Upper lobe of left lung (tissue), 4 donors: ENCODE data around the gene ENTR1.

Experiments
- EP300 ChIP-seq, 4 donors: sonication (generic); formaldehyde crosslinking; IDR thresholded peaks; one replicate each; pipeline ENCODE4 v1.5.1; 2017; ENCODE audit warnings: antibody characterized with exemption in 4 of 4, control low read depth in 2 of 4
- POLR2A ChIP-seq, 4 donors: fragments of 450-650 bp; IDR thresholded peaks; one replicate each; pipeline ENCODE4 v1.5.1; 2016 to 2017; ENCODE audit warnings: antibody characterized with exemption in 4 of 4, mild to moderate bottlenecking in 2 of 4
- POLR2AphosphoS5 ChIP-seq, 2 donors: sonication (generic); formaldehyde crosslinking; IDR thresholded peaks; one replicate each; pipeline ENCODE4 v1.5.1; 2017; ENCODE audit warnings: antibody characterized with exemption in 2 of 2
- TF ChIP-seq, protein P1 (sequence below), 6 experiments: fragments of 450-650 bp in 4 of 6; fragments of 200-600 bp in 2 of 6; sonication (generic) in 2 of 6; IDR thresholded peaks; one replicate each; pipeline ENCODE4 v1.5.1; 2016 to 2019; ENCODE audit warnings: antibody characterized with exemption in 6 of 6

- TF ChIP-seq, protein P1, sequence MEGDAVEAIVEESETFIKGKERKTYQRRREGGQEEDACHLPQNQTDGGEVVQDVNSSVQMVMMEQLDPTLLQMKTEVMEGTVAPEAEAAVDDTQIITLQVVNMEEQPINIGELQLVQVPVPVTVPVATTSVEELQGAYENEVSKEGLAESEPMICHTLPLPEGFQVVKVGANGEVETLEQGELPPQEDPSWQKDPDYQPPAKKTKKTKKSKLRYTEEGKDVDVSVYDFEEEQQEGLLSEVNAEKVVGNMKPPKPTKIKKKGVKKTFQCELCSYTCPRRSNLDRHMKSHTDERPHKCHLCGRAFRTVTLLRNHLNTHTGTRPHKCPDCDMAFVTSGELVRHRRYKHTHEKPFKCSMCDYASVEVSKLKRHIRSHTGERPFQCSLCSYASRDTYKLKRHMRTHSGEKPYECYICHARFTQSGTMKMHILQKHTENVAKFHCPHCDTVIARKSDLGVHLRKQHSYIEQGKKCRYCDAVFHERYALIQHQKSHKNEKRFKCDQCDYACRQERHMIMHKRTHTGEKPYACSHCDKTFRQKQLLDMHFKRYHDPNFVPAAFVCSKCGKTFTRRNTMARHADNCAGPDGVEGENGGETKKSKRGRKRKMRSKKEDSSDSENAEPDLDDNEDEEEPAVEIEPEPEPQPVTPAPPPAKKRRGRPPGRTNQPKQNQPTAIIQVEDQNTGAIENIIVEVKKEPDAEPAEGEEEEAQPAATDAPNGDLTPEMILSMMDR (IDR thresholded peaks at IDR 0.05): no peak
- TF ChIP-seq POLR2A (IDR thresholded peaks at IDR 0.05): no peak
- no peak for TF ChIP-seq POLR2AphosphoS5 (IDR thresholded peaks at IDR 0.05)
- TF ChIP-seq EP300 (IDR thresholded peaks at IDR 0.05): no peak
Measured at GRCh38 chr9:136399176-136400037, 11.0 kb downstream of the ENTR1 start.
